CD8-positive, alpha-beta memory T cell (primary cell): ENCODE results near the gene CLDND1. TPM values are rescaled to one million over a fixed set of nuclear protein-coding genes. Genes with fewer than 3 reads are reported as not detected.

Experiments used
- CTCF ChIA-PET: fragments of 350-600 bp; sonication (Branson Sonifier 250); formaldehyde crosslinking; loops from one replicate; lab custom pipeline; 2021; ENCODE audit warnings: antibody characterized with exemption; lab: Charles Lee
- POLR2A ChIA-PET: fragments of 350-600 bp; sonication (Branson Sonifier 250); formaldehyde crosslinking; loops from one replicate; lab custom pipeline; 2021; ENCODE audit warnings: antibody characterized with exemption; lab: Charles Lee
- DNase-seq, 5 donors: peaks; one replicate each; pipeline versions ENCODE4 v3.0.0 to v3.0.0-alpha.2; 2020 to 2022; ENCODE audit warnings: mixed read lengths in 1 of 5
- H3K27ac ChIP-seq: one replicate; pipeline ENCODE4 v1.7.0; 2013; ENCODE audit warnings: low read depth, mild to moderate bottlenecking, low read length, moderate library complexity
- H3K27me3 ChIP-seq: 2 replicates; pipeline ENCODE4 v1.7.0; 2013; ENCODE audit warnings: low read length, mild to moderate bottlenecking; ENCODE audit not compliant: insufficient read depth, poor library complexity, severe bottlenecking
- H3K36me3 ChIP-seq: 2 replicates; pipeline ENCODE4 v1.7.0; 2013; ENCODE audit warnings: mild to moderate bottlenecking, low read length, moderate library complexity; ENCODE audit not compliant: insufficient read depth
- H3K4me1 ChIP-seq: 2 replicates; pipeline ENCODE4 v1.7.0; 2013; ENCODE audit warnings: mild to moderate bottlenecking, low read length, moderate library complexity; ENCODE audit not compliant: insufficient read depth
- H3K4me3 ChIP-seq: 2 replicates; pipeline ENCODE4 v1.7.0; 2013; ENCODE audit warnings: mild to moderate bottlenecking, low read length
- H3K9me3 ChIP-seq: 2 replicates; pipeline ENCODE4 v1.7.0; 2013; ENCODE audit warnings: mild to moderate bottlenecking, low read length
- H3K27ac Mint-ChIP-seq, 8 donors: one replicate each; pipeline ENCODE4 v1.8.0; 2020 to 2021; ENCODE audit warnings: mixed read lengths in 8 of 8, mild to moderate bottlenecking in 6 of 8, inconsistent platforms in 3 of 8, moderate library complexity in 3 of 8
- H3K27me3 Mint-ChIP-seq, 2 donors: one replicate each; pipeline ENCODE4 v1.8.0; 2020 to 2021; ENCODE audit warnings: mixed read lengths in 2 of 2, mild to moderate bottlenecking in 1 of 2, moderate library complexity in 1 of 2
- H3K36me3 Mint-ChIP-seq, 3 donors: one replicate each; pipeline ENCODE4 v1.8.0; 2020 to 2021; ENCODE audit warnings: mixed read lengths in 3 of 3, inconsistent platforms in 1 of 3, mild to moderate bottlenecking in 1 of 3
- H3K4me1 Mint-ChIP-seq, 3 donors: one replicate each; pipeline ENCODE4 v1.8.0; 2020 to 2021; ENCODE audit warnings: mixed read lengths in 3 of 3, inconsistent platforms in 1 of 3, mild to moderate bottlenecking in 1 of 3
- H3K4me3 Mint-ChIP-seq, 7 donors: one replicate each; pipeline ENCODE4 v1.8.0; 2020 to 2021; ENCODE audit warnings: mixed read lengths in 7 of 7, mild to moderate bottlenecking in 6 of 7, moderate library complexity in 4 of 7, inconsistent platforms in 2 of 7
- H3K9me3 Mint-ChIP-seq, 5 donors: one replicate each; pipeline ENCODE4 v1.8.0; 2020 to 2022; ENCODE audit warnings: mixed read lengths in 5 of 5, mild to moderate bottlenecking in 3 of 5, moderate library complexity in 2 of 5, inconsistent platforms in 1 of 5
- polyA plus RNA-seq: library from polyadenylated mRNA; unstranded; fragments of 300-500 nt; fragmentation: Illumina TruSeq; gene quantifications from one replicate; pipeline ENCODE4 v1.2.3, GENCODE V29; 2021
- total RNA-seq, 2 experiments: library from RNA; stranded (reverse); gene quantifications; one replicate each; pipeline ENCODE4 v1.2.3, GENCODE V29; 2021

The CLDND1 gene
- total and polyA plus RNA-seq, 3 experiments from 2014 or later = 210 to 315 (median 299) TPM

DNA sequence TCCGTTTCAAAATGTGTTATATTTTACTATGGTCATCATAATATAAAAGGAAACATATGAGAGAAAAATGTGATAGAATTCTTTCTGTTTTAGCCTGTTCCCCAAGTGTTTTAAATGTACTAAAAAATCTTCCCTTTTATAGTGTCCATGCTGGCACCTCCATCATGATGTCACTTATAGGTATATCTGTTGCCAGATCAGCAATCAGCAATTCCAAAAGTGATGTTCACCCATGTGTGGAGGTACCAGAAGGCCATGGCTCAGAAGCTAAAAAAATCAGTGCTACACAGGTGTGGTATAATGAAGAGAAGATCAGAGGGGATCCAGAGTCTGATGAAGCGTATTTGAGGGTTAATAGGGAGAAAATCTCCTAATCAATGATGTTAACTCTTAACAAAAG, 8.0 kb upstream of the CLDND1 start:
- ChIA-PET POLR2A (interaction anchor here (1.1 to 1.5 kb wide), 2 partner anchors 33 to 34 kb away, joined by 8 read pairs; no protein-coding TSS in a partner anchor), CTCF (interaction anchor here (1.2 kb wide), 1 partner anchor 43 kb away, joined by 3 read pairs; no protein-coding TSS in a partner anchor)
- Histone ChIP-seq H3K36me3 (no peaks in the 10 kb centered on the region), H3K27ac (no peak overlapping the region), H3K4me1 (no peaks in the 10 kb centered on the region), H3K9me3 (no peaks in the 10 kb centered on the region), H3K4me3 (no peak overlapping the region), H3K27me3 (no peaks in the 10 kb centered on the region)
- Mint-ChIP-seq H3K4me3 (peak overlapping the region in 2 of 7 donors; percentile 20 to 84), H3K27me3 (no peaks in the 10 kb centered on the region), H3K27ac (peak overlapping the region in 1 of 8 donors; percentile 44), H3K4me1 (peaks cover 23 to 61% (median 60%) of the 10 kb centered on the region in 3 donors), H3K36me3 (peaks cover 0 to 3% (median 1%) of the 10 kb centered on the region in 3 donors), H3K9me3 (no peaks in the 10 kb centered on the region)
- no peak for DNase-seq

DNA sequence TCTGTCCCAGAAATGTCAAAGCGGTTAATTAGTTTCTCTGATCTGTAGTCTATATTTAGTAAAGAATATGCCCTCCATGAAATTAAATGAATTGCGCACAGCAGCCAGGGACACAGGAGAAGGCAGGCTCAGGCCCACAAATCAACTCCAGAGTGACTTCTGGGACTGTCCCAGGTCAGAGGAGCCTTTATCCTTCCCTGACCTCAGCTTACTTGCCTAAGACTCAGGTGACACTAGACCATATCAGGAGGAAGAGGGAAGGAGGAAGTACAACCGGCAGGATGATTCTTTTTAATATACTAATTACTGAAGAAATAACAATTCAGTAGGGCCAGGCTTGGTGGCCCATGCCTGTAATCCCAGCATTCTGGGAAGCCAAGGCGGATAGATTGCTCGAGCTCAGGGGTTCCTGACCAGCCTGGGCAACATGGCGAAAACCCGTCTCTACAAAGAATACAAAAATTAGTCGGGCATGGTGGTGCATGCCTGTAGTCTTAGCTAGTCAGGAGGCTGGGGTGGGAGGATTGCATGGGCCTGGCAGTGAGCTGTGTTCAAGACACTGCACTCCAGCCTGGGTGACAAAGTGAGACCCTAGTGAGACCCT, 7.3 kb upstream of the CLDND1 start:
- H3K4me3 Mint-ChIP-seq = peak overlapping the region in 1 of 7 donors; percentile 11
- no peaks in the 10 kb centered on the region for H3K27me3 Mint-ChIP-seq
- no peaks in the 10 kb centered on the region for H3K9me3 ChIP-seq
- H3K4me1 Mint-ChIP-seq = peaks cover 26 to 68% (median 67%) of the 10 kb centered on the region in 3 donors
- no peaks in the 10 kb centered on the region for H3K27me3 ChIP-seq
- H3K9me3 Mint-ChIP-seq = no peaks in the 10 kb centered on the region
- ChIA-PET POLR2A (interaction anchor here (1.1 to 1.2 kb wide), 2 partner anchors 34 to 36 kb away, joined by 3 to 8 read pairs; no protein-coding TSS in a partner anchor), CTCF (interaction anchor here (1.2 kb wide), 1 partner anchor 44 kb away, joined by 3 read pairs; no protein-coding TSS in a partner anchor)
- H3K36me3 Mint-ChIP-seq = peaks cover 0 to 3% (median 1%) of the 10 kb centered on the region in 3 donors
- H3K4me3 ChIP-seq = no peak overlapping the region
- no peak overlapping the region for H3K27ac ChIP-seq
- no peak for DNase-seq
- H3K27ac Mint-ChIP-seq = peak overlapping the region in 1 of 8 donors; percentile 40
- no peaks in the 10 kb centered on the region for H3K36me3 ChIP-seq
- H3K4me1 ChIP-seq = no peaks in the 10 kb centered on the region

DNA sequence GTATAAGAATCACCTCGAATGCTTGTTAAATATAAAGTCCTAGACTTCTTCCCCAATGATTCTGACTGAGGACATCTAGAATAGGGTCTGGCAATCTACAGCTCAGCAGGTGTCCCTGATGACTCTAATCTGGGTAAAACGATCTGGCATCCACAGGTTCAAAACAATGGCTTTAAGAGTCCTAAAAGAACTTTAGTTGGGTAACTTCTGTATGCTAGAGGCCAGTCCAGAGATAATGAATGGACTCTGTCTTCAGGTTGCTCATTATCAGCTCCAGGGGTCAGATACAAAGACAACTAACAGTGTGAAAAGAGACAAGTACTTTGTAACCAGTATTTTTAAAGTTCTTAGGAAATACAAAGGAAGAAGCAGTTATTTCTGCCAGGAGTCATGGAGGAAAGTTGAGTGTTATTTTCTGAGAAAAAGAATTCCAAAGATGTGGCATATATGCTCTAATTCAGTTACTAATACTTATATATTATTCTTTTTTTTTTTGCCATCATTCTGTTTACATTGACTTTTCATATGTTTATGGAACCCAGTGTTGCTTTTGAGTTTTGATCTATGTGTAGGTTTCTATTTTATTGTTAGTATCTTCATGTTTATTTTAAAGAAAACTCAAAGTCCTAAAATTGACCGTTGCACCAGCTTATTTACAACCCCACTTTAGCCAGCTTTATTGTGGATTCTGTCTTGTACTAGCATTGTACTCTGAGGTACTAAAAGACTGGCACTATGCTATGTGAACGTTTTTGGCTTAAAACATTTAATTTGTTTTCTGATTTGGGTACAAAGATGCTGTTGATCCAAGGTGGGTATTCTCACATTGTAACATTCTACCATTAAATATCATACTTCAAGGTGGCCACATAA, 6.0 kb upstream of the CLDND1 start:
- Histone ChIP-seq H3K36me3 (no peaks in the 10 kb centered on the region), H3K27me3 (no peaks in the 10 kb centered on the region), H3K4me1 (no peaks in the 10 kb centered on the region), H3K9me3 (no peaks in the 10 kb centered on the region), H3K27ac (no peak overlapping the region), H3K4me3 (no peak overlapping the region)
- Mint-ChIP-seq H3K36me3 (peaks cover 0 to 3% (median 1%) of the 10 kb centered on the region in 3 donors), H3K27me3 (no peaks in the 10 kb centered on the region), H3K4me1 (peaks cover 21 to 71% (median 70%) of the 10 kb centered on the region in 3 donors), H3K9me3 (no peaks in the 10 kb centered on the region), H3K4me3 (no peak overlapping the region), H3K27ac (peak overlapping the region in 1 of 8 donors; percentile 63)
- POLR2A ChIA-PET = interaction anchor here (1.2 kb wide), 1 partner anchor 37 kb away, joined by 3 read pairs; no protein-coding TSS in a partner anchor
- DNase-seq = no peak
- CTCF ChIA-PET = no interaction called here

DNA sequence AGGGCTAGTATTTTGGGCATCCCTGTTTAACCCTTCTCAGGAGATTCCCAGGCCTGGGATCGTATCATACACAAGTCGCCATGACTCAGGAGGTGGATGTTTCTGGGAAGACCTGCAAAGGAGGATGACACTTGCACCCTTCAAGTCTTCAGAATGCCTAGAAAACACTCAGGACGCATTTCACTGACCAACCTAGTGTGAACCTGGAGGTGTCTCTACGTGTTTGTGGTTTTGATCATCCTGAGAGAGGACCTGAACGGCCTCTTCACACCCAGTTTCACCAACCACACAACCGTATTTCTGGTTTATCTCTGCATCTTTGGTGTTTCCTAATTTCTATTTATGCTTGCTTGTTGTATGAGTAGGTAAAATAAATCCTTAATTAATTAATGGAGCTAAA, 2.8 kb upstream of the CLDND1 start:
- POLR2A ChIA-PET = interaction anchor here (0.6 to 1.5 kb wide), 3 partner anchors 11 to 38 kb away, joined by 3 to 10 read pairs (median 4); no protein-coding TSS in a partner anchor
- Histone ChIP-seq H3K27ac (no peak overlapping the region), H3K4me3 (no peak overlapping the region), H3K4me1 (peaks cover 16% of the 10 kb centered on the region), H3K27me3 (no peaks in the 10 kb centered on the region), H3K36me3 (peaks cover 5% of the 10 kb centered on the region), H3K9me3 (no peaks in the 10 kb centered on the region)
- peak in 1 of 5 donors; percentile 26 for DNase-seq
- Mint-ChIP-seq H3K9me3 (no peaks in the 10 kb centered on the region), H3K27me3 (no peaks in the 10 kb centered on the region), H3K36me3 (peaks cover 4 to 20% (median 9%) of the 10 kb centered on the region in 3 donors), H3K27ac (peak overlapping the region in 5 of 8 donors; percentile 29 to 80 (median 68)), H3K4me3 (peak overlapping the region in 2 of 7 donors; percentile 14 to 48), H3K4me1 (peaks cover 26 to 67% (median 59%) of the 10 kb centered on the region in 3 donors)
- CTCF ChIA-PET = interaction anchor here (0.6 to 1.2 kb wide), 2 partner anchors 37 to 40 kb away, joined by 3 read pairs; no protein-coding TSS in a partner anchor

DNA sequence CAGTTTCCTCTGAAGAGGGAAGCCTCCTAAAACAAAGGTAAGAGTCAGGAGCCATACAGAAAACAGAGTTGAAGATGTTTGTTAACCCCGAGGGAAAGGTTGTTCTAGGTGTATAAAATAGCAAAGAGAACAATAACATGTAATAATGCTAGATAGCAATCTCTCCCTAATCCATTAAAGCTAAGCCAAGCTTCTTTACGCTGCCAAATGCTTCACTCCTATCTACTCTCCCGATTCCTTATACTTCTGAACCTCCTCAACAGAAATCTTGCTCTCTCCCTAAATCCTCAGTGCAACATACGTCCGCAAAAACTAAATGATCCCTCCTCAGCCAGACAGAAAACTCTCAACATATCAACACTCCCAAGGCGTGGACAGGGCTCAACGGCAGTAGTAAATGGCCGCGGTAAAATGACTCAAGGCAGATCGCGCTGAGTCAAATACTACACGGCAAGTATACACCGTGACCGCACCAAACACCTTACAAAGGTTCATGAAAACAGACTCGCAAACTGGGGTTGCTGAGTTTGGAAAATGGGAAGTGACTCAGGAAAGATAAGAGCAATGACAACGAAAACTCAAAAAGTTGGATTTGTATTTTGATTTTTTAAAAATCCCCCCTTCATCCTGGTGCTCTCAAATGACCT, 682 bp downstream of the CLDND1 start:
- Mint-ChIP-seq H3K4me1 (peaks cover 57 to 82% (median 80%) of the 10 kb centered on the region in 3 donors), H3K9me3 (no peaks in the 10 kb centered on the region), H3K27me3 (no peaks in the 10 kb centered on the region), H3K4me3 (peak overlapping the region; percentile 90 to 99 (median 96)), H3K27ac (peak overlapping the region; percentile 72 to 99 (median 96)), H3K36me3 (peaks cover 4 to 54% (median 29%) of the 10 kb centered on the region in 3 donors)
- POLR2A ChIA-PET = interaction anchor here (1.0 to 4.9 kb wide), 14 partner anchors 9 to 71 kb away, joined by 4 to 105 read pairs (median 8); partner anchors contain the start of genes CPOX and GPR15
- H3K27me3 ChIP-seq = no peaks in the 10 kb centered on the region
- CTCF ChIA-PET = interaction anchor here (0.9 to 4.4 kb wide), 9 partner anchors 10 to 80 kb away, joined by 3 to 28 read pairs (median 6); partner anchors contain the start of genes CPOX and GPR15
- H3K9me3 ChIP-seq = no peaks in the 10 kb centered on the region
- peaks cover 23% of the 10 kb centered on the region for H3K36me3 ChIP-seq
- H3K4me3 ChIP-seq = peak overlapping the region; percentile 90
- peak; percentile 35 to 66 (median 45) for DNase-seq
- peak overlapping the region; percentile 95 for H3K27ac ChIP-seq
- peaks cover 41% of the 10 kb centered on the region for H3K4me1 ChIP-seq

DNA sequence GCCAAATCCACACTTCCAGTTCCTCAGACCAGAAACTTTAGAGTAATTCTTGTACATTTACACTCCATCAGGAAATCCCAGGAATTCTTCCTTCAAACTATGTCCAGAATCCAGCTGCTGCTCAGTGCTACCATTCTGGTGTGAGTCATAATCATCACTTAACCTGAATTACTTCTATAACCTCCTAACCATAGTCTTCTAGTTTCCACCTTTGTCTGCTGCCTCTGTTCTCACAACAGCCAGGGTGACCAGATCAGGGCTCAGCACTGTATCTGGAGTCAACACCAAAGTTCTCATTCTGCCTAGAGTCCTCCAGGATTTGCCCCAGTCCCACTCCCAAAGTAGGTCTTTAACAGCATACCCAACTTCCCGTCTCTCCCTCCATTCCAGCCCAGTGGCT, 3.4 kb downstream of the CLDND1 start:
- H3K27ac Mint-ChIP-seq = peak overlapping the region in 7 of 8 donors; percentile 55 to 99 (median 81)
- peak overlapping the region; percentile 52 to 99 (median 94) for H3K4me3 Mint-ChIP-seq
- H3K9me3 ChIP-seq = no peaks in the 10 kb centered on the region
- H3K36me3 ChIP-seq = peaks cover 35% of the 10 kb centered on the region
- no peaks in the 10 kb centered on the region for H3K27me3 ChIP-seq
- peaks cover 72 to 92% (median 86%) of the 10 kb centered on the region in 3 donors for H3K4me1 Mint-ChIP-seq
- peaks cover 41% of the 10 kb centered on the region for H3K4me1 ChIP-seq
- H3K27me3 Mint-ChIP-seq = no peaks in the 10 kb centered on the region
- H3K36me3 Mint-ChIP-seq = peaks cover 4 to 77% (median 42%) of the 10 kb centered on the region in 3 donors
- H3K9me3 Mint-ChIP-seq = no peaks in the 10 kb centered on the region
- ChIA-PET CTCF (interaction anchor here (1.1 to 4.4 kb wide), 4 partner anchors 36 to 53 kb away, joined by 4 to 28 read pairs (median 5); no protein-coding TSS in a partner anchor), POLR2A (interaction anchor here (1.2 to 4.9 kb wide), 5 partner anchors 37 to 55 kb away, joined by 4 to 105 read pairs (median 10); no protein-coding TSS in a partner anchor)
- no peak overlapping the region for H3K27ac ChIP-seq
- DNase-seq = no peak
- H3K4me3 ChIP-seq = peak overlapping the region; percentile 9

DNA sequence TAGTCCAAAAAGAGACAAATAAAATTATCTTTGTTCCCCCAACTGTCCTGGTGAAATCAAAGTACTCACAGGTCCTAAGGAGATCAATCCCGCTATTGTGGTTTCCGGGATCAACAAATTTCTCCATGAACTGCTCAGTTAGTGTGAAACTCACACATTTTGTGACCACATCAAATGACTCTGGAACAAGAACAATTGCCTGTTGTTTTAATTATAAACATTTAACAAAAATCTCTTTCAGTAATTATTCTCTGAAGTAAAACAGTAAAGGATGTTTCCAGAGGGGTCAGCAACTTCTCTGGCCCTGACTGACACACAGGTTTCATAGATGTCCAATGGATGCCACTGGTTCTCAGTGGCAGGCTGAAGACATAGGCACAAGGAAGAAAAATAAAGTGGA, 3.9 kb downstream of the CLDND1 start:
- CTCF ChIA-PET = interaction anchor here (1.1 to 2.1 kb wide), 3 partner anchors 36 to 54 kb away, joined by 4 to 6 read pairs (median 4); no protein-coding TSS in a partner anchor
- H3K4me3 ChIP-seq = no peak overlapping the region
- peaks cover 35% of the 10 kb centered on the region for H3K36me3 ChIP-seq
- H3K27me3 Mint-ChIP-seq = no peaks in the 10 kb centered on the region
- peaks cover 41% of the 10 kb centered on the region for H3K4me1 ChIP-seq
- peak overlapping the region; percentile 52 to 99 (median 94) for H3K4me3 Mint-ChIP-seq
- H3K4me1 Mint-ChIP-seq = peaks cover 73 to 93% (median 86%) of the 10 kb centered on the region in 3 donors
- peaks cover 4 to 81% (median 42%) of the 10 kb centered on the region in 3 donors for H3K36me3 Mint-ChIP-seq
- peak overlapping the region in 7 of 8 donors; percentile 37 to 99 (median 80) for H3K27ac Mint-ChIP-seq
- no peaks in the 10 kb centered on the region for H3K9me3 Mint-ChIP-seq
- no peak overlapping the region for H3K27ac ChIP-seq
- no peaks in the 10 kb centered on the region for H3K27me3 ChIP-seq
- no peak for DNase-seq
- POLR2A ChIA-PET = interaction anchor here (0.7 to 3.4 kb wide), 3 partner anchors 45 to 55 kb away, joined by 4 to 10 read pairs (median 4); no protein-coding TSS in a partner anchor
- H3K9me3 ChIP-seq = no peaks in the 10 kb centered on the region
